ENCODE results near the gene STRBP. TPM values are rescaled to one million over a fixed set of nuclear protein-coding genes. Genes with fewer than 3 reads are reported as not detected.

The STRBP gene
- total RNA-seq, 4 donors from 2014 or later = 20.8 to 49.9 (median 37.4) TPM

DNA sequence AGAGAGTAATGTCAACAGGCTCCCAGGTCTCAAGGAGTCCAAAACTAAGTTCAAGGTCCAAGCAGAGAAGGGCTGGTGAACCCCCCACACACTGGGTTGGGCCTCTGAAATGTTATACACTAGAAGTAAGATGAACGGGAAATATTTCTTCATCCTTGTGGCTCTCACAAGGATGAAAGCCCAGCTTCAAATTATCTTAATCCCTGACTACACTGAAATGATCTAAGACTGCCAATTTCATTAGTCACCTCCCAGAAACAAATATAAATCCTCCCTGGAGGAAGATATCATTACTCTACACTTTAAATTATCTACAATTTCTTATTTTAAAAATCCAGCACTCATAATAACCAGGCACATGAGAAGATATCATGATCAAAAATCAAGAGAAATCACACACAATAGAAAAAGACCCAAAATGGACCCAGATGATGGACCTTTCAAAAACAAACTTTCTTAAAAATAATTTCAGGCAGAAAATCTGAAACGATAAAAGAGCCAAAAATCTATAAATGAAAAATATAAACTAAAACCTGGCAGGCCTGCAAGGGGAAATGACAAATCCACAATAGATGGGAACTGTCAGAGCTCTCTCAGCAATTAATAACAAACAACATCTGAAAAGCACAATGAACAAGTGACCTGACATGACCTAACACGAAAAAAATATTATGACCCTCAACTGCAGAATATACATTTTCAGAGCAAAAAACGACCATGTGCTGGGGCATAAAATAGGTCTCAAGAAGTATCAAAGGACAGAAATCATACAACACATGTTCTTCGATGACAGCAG is 117.5 kb downstream of the STRBP start:
- Histone ChIP-seq H3K36me3 (peaks cover 0 to 6% (median 0%) of the 10 kb centered on the region in 3 donors), H3K4me1 (no peaks in the 10 kb centered on the region), H3K27me3 (no peaks in the 10 kb centered on the region), H3K27ac (no peak overlapping the region), H3K9me3 (no peaks in the 10 kb centered on the region), H3K4me3 (no peak overlapping the region)
- DNase-seq = no peak
- TF ChIP-seq, protein P1, sequence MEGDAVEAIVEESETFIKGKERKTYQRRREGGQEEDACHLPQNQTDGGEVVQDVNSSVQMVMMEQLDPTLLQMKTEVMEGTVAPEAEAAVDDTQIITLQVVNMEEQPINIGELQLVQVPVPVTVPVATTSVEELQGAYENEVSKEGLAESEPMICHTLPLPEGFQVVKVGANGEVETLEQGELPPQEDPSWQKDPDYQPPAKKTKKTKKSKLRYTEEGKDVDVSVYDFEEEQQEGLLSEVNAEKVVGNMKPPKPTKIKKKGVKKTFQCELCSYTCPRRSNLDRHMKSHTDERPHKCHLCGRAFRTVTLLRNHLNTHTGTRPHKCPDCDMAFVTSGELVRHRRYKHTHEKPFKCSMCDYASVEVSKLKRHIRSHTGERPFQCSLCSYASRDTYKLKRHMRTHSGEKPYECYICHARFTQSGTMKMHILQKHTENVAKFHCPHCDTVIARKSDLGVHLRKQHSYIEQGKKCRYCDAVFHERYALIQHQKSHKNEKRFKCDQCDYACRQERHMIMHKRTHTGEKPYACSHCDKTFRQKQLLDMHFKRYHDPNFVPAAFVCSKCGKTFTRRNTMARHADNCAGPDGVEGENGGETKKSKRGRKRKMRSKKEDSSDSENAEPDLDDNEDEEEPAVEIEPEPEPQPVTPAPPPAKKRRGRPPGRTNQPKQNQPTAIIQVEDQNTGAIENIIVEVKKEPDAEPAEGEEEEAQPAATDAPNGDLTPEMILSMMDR (IDR thresholded peaks at IDR 0.05) = no peak
- TF ChIP-seq POLR2A (IDR thresholded peaks at IDR 0.05) = no peak

DNA sequence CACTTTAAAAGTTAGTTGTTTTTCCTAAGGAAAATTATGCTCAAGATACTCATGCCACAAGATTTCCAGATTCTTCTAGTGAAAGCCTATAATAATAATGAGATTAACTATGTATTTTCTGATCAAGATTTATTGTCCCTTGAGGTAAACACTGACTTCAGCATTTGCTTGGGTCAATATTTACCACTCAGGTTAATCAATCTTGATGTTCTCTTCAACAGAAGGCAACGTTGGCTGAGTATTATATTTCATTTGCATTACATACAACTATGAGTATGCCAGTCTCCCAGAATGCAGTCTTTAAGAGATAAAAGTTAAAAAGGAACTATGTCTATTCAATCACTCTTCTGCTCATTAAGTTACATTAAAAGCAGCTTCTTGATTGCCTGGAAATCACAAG is 119.3 kb downstream of the STRBP start:
- Histone ChIP-seq H3K4me3 (no peak overlapping the region), H3K27me3 (no peaks in the 10 kb centered on the region), H3K9me3 (no peaks in the 10 kb centered on the region), H3K36me3 (peaks cover 0 to 6% (median 0%) of the 10 kb centered on the region in 3 donors), H3K4me1 (no peaks in the 10 kb centered on the region), H3K27ac (no peak overlapping the region)
- no peak for DNase-seq
- TF ChIP-seq, protein P1 (IDR thresholded peaks at IDR 0.05) = no peak
- TF ChIP-seq POLR2A (IDR thresholded peaks at IDR 0.05) = no peak

DNA sequence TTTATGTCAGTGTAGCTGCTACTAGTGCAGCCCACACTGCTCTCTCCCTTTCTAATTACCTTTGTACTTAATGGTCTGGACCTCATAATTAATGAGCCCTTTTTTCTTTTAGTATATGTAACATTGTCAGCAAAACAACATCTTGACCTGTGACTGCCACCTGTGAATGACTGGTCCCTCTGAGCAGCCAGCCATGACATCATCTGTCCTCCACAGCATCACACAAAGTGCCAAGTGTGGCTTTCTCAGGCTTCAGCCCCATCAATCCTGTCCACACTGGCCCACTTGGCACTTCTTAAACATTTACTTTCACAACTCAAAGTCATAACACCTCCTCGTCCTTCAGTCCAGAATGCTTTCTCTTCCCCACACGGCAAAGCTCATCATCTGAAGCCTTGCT is 130.2 kb downstream of the STRBP start:
- H3K36me3 ChIP-seq = peaks cover 0 to 12% (median 0%) of the 10 kb centered on the region in 3 donors
- TF ChIP-seq, protein P1 (IDR thresholded peaks at IDR 0.05) = no peak
- TF ChIP-seq POLR2A (IDR thresholded peaks at IDR 0.05) = no peak
- no peaks in the 10 kb centered on the region for H3K4me1 ChIP-seq
- DNase-seq = no peak
- H3K9me3 ChIP-seq = no peaks in the 10 kb centered on the region
- no peak overlapping the region for H3K27ac ChIP-seq
- H3K27me3 ChIP-seq = no peaks in the 10 kb centered on the region
- H3K4me3 ChIP-seq = no peak overlapping the region

DNA sequence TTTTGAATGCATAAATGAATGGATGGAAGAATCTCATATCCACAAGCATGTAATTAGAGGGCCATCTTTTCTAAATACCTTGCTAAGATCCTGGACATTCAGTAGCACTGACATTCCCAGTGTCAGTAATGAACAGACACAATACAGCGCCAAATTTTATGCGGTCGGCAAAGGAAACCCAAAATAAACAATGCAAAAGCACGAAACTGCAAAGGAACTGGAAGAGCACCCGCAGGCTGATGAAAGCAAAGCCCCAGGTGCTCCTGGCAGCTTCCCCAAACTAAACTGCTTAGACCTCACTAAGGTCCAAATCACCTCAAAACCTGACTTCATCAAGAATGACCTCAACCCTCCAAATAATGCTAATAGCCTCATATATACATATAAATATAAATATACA is 133.0 kb downstream of the STRBP start:
- Histone ChIP-seq H3K4me3 (no peak overlapping the region), H3K27me3 (no peaks in the 10 kb centered on the region), H3K9me3 (no peaks in the 10 kb centered on the region), H3K4me1 (no peaks in the 10 kb centered on the region), H3K36me3 (peaks cover 0 to 30% (median 0%) of the 10 kb centered on the region in 3 donors), H3K27ac (no peak overlapping the region)
- DNase-seq = no peak
- TF ChIP-seq POLR2A (IDR thresholded peaks at IDR 0.05) = no peak
- TF ChIP-seq, protein P1 (IDR thresholded peaks at IDR 0.05) = no peak

DNA sequence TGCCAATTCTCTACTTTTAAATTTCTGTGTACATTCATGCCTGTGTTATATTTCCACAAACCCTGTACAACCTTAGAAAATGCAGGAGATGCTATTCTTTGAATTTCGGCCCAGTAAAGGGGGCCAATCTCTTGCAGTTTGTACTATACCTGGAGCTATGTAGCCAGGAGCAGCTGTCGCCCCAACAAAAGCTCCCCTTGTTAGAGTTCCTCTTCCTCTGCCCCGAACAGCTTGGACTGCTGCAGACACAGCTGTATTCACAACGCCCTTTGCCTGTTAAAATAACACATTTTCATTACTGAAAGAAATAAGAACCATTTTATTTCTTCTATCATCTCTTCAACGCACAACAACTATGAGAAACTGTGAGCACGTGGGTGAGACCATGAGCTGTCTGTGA is 135.7 kb downstream of the STRBP start:
- DNase-seq = no peak
- no peak overlapping the region for H3K27ac ChIP-seq
- no peaks in the 10 kb centered on the region for H3K27me3 ChIP-seq
- no peak overlapping the region for H3K4me3 ChIP-seq
- H3K9me3 ChIP-seq = no peaks in the 10 kb centered on the region
- TF ChIP-seq, protein P1 (IDR thresholded peaks at IDR 0.05) = no peak
- no peak for TF ChIP-seq POLR2A (IDR thresholded peaks at IDR 0.05)
- no peaks in the 10 kb centered on the region for H3K4me1 ChIP-seq
- H3K36me3 ChIP-seq = peaks cover 0 to 36% (median 0%) of the 10 kb centered on the region in 3 donors
